ENCODE measurements around the gene MTMR2.

The MTMR2 gene

GRCh38 chr11:95849087-95849825, 74.7 kb downstream of the MTMR2 start:
- H3K4me3 ChIP-seq (ENCODE audit: low read depth, low read length), result no peak overlapping the region
- TF ChIP-seq, protein P1, sequence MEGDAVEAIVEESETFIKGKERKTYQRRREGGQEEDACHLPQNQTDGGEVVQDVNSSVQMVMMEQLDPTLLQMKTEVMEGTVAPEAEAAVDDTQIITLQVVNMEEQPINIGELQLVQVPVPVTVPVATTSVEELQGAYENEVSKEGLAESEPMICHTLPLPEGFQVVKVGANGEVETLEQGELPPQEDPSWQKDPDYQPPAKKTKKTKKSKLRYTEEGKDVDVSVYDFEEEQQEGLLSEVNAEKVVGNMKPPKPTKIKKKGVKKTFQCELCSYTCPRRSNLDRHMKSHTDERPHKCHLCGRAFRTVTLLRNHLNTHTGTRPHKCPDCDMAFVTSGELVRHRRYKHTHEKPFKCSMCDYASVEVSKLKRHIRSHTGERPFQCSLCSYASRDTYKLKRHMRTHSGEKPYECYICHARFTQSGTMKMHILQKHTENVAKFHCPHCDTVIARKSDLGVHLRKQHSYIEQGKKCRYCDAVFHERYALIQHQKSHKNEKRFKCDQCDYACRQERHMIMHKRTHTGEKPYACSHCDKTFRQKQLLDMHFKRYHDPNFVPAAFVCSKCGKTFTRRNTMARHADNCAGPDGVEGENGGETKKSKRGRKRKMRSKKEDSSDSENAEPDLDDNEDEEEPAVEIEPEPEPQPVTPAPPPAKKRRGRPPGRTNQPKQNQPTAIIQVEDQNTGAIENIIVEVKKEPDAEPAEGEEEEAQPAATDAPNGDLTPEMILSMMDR (IDR thresholded peaks at IDR 0.05; ENCODE audit: borderline replicate concordance, insufficient read depth, low read depth, low read length), result 0 out of 2 replicates have a peak, but pooled peaks have one; percentile 29

GRCh38 chr11:95845167-95845566, 78.7 kb downstream of the MTMR2 start:
- no peak overlapping the region for H3K4me3 ChIP-seq (ENCODE audit: low read depth, low read length)
- TF ChIP-seq, protein P1 (IDR thresholded peaks at IDR 0.05; ENCODE audit: borderline replicate concordance, insufficient read depth, low read depth, low read length), result no peak

DNA sequence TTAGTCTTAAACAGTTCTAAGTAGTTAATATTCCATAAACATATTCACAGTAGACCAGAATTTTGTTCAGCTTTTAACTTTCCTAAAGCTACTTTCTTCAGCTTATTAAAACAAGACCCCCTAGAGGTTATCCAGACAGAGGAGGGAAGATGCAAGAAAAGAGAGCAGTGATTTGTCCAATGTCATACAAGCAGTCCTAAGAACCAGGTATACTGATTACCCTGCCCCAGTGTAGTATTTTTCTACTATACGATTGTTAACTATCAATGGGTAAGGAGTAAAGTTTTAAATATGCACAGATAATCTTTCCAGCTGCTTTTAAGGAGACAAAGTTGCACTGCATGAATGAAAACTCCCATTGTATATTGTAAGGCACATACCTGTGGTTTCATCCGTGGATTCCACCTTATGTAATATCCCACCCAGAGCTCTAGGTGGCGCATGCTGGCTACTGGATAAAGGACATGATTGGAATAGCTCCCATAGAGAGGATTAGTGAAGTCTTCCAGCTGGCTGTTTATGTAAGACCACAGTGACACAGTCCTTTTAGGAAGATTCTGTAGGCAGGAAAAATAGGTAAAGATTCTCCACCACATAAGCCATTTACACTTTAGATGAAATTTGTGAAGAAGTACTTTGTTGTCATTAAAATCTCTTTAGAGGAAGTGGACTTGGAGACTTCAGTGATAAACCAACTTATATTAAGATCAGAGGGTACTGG, 88.0 kb downstream of the MTMR2 start:
- TF ChIP-seq, protein P1 (IDR thresholded peaks at IDR 0.05; ENCODE audit: borderline replicate concordance, insufficient read depth, low read depth, low read length), result peak; percentile 68; the same call in 1 of the 2 replicates
- H3K4me3 ChIP-seq (ENCODE audit: low read depth, low read length), result no peak overlapping the region

- no peak overlapping the region for H3K4me3 ChIP-seq (ENCODE audit: low read depth, low read length)
- TF ChIP-seq, protein P1 (IDR thresholded peaks at IDR 0.05; ENCODE audit: borderline replicate concordance, insufficient read depth, low read depth, low read length), result no peak
Observed at GRCh38 chr11:95835351-95835750, 88.6 kb downstream of the MTMR2 start.

- H3K4me3 ChIP-seq (ENCODE audit: low read depth, low read length), result no peak overlapping the region
- TF ChIP-seq, protein P1 (IDR thresholded peaks at IDR 0.05; ENCODE audit: borderline replicate concordance, insufficient read depth, low read depth, low read length), result no peak
Observed at GRCh38 chr11:95833378-95833777, 90.5 kb downstream of the MTMR2 start.

DNA sequence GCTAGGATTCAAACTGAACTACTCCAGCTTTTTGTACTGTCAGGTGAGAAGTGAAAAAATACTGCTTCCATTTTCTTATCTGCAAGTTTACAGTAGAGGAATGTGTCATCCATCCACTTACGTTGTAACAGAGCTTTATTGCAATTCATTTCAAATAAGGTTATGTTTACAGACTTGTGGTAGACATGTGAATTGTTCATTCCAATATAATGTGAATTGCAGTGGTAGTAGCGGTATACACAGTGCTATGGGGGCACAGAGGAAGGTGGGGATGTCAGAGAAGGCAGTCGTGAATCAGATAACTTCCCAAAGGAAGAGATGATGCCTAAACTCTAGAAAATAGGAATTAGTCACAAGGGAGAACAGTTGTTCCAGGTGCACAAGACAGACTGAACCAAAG, 91.1 kb downstream of the MTMR2 start:
- TF ChIP-seq, protein P1 (IDR thresholded peaks at IDR 0.05; ENCODE audit: borderline replicate concordance, insufficient read depth, low read depth, low read length), result no peak
- H3K4me3 ChIP-seq (ENCODE audit: low read depth, low read length), result no peak overlapping the region

Data from GM12875 (cell line).